Chondrocyte (in vitro differentiated cells): ENCODE measurements around the gene RAB11FIP4. TPM values are rescaled to one million over a fixed set of nuclear protein-coding genes. Genes with fewer than 3 reads are reported as not detected.

Experiments used
- DNase-seq: peaks from one replicate; pipeline ENCODE4 v3.0.0; 2021; ENCODE audit warnings: mixed read lengths, low spot score
- H3K27ac Mint-ChIP-seq: one replicate; pipeline ENCODE4 v1.8.0; 2021; ENCODE audit warnings: mild to moderate bottlenecking, moderate library complexity, mixed read lengths; ENCODE audit not compliant: unreplicated experiment
- H3K27me3 Mint-ChIP-seq: 2 replicates; pipeline ENCODE4 v1.8.0; 2021; ENCODE audit warnings: low read depth, mixed read lengths
- H3K36me3 Mint-ChIP-seq: 2 replicates; pipeline ENCODE4 v1.8.0; 2021; ENCODE audit warnings: low read depth, mixed read lengths
- H3K4me1 Mint-ChIP-seq: 2 replicates; pipeline ENCODE4 v1.8.0; 2021; ENCODE audit warnings: low read depth, mild to moderate bottlenecking, mixed read lengths
- H3K4me3 Mint-ChIP-seq: one replicate; pipeline ENCODE4 v1.8.0; 2021; ENCODE audit warnings: mild to moderate bottlenecking, moderate library complexity, mixed read lengths; ENCODE audit not compliant: unreplicated experiment
- H3K9me3 Mint-ChIP-seq: 2 replicates; pipeline ENCODE4 v1.8.0; 2021; ENCODE audit warnings: low read depth, mixed read lengths
- CTCF ChIP-seq: fragments of 200-600 bp; sonication (generic); IDR thresholded peaks from 2 replicates; pipeline ENCODE4 v1.5.0; 2021; ENCODE audit warnings: antibody characterized with exemption, mild to moderate bottlenecking, moderate library complexity
- total RNA-seq: library from RNA; stranded (reverse); gene quantifications from 3 replicates; pipeline ENCODE4 v1.2.1, GENCODE V29; 2021

RAB11FIP4 gene
- total RNA-seq, 1 donor from 2014 or later, result 0.30 TPM

GRCh38 chr17:31581491-31581890 is 190.0 kb downstream of the RAB11FIP4 start:
- DNase-seq, result no peak
- peaks cover 8% of the 10 kb centered on the region for H3K36me3 Mint-ChIP-seq
- no peak overlapping the region for H3K4me3 Mint-ChIP-seq
- H3K4me1 Mint-ChIP-seq, result peaks cover 50% of the 10 kb centered on the region
- TF ChIP-seq CTCF, result no peak
- H3K27ac Mint-ChIP-seq, result peak overlapping the region; percentile 95
- H3K27me3 Mint-ChIP-seq, result no peaks in the 10 kb centered on the region
- H3K9me3 Mint-ChIP-seq, result no peaks in the 10 kb centered on the region

GRCh38 chr17:31582151-31582907 is 190.9 kb downstream of the RAB11FIP4 start:
- Mint-ChIP-seq H3K36me3 (peaks cover 10% of the 10 kb centered on the region), H3K4me1 (peaks cover 57% of the 10 kb centered on the region), H3K27ac (peak overlapping the region; percentile 95), H3K4me3 (no peak overlapping the region), H3K27me3 (no peaks in the 10 kb centered on the region), H3K9me3 (no peaks in the 10 kb centered on the region)
- DNase-seq, result no peak
- no peak for TF ChIP-seq CTCF

- Mint-ChIP-seq H3K36me3 (peaks cover 10% of the 10 kb centered on the region), H3K27ac (no peak overlapping the region), H3K4me3 (no peak overlapping the region), H3K9me3 (no peaks in the 10 kb centered on the region), H3K27me3 (no peaks in the 10 kb centered on the region), H3K4me1 (peaks cover 56% of the 10 kb centered on the region)
- no peak for DNase-seq
- no peak for TF ChIP-seq CTCF
These were observed 192.4 kb downstream of the RAB11FIP4 start for GRCh38 chr17:31583772-31584356.

- no peak overlapping the region for H3K27ac Mint-ChIP-seq
- peaks cover 48% of the 10 kb centered on the region for H3K4me1 Mint-ChIP-seq
- no peak for TF ChIP-seq CTCF
- H3K9me3 Mint-ChIP-seq, result no peaks in the 10 kb centered on the region
- no peaks in the 10 kb centered on the region for H3K27me3 Mint-ChIP-seq
- no peak for DNase-seq
- no peak overlapping the region for H3K4me3 Mint-ChIP-seq
- peaks cover 10% of the 10 kb centered on the region for H3K36me3 Mint-ChIP-seq
These were observed 193.2 kb downstream of the RAB11FIP4 start for GRCh38 chr17:31584438-31585279.

GRCh38 chr17:31585280-31585630 is 193.8 kb downstream of the RAB11FIP4 start:
- Mint-ChIP-seq H3K27me3 (no peaks in the 10 kb centered on the region), H3K4me1 (peaks cover 42% of the 10 kb centered on the region), H3K27ac (no peak overlapping the region), H3K36me3 (peaks cover 10% of the 10 kb centered on the region), H3K9me3 (no peaks in the 10 kb centered on the region), H3K4me3 (no peak overlapping the region)
- TF ChIP-seq CTCF, result no peak
- no peak for DNase-seq
